NCI-H460 (cell line): ENCODE measurements around the gene CLDN7. TPM values are rescaled to one million over a fixed set of nuclear protein-coding genes. Genes with fewer than 3 reads are reported as not detected.

Experiments
- small RNA-seq, 2 experiments: library from RNA; depleted of rRNA; stranded (forward); fragments of <200 nt; gene quantifications; one replicate each; pipeline ENCODE3, GENCODE V24; 2014
- total RNA-seq: library from RNA; depleted of rRNA; stranded (reverse); fragments of >200 nt; shearing (Covaris generic); gene quantifications from 2 replicates; pipeline ENCODE4 v1.2.3, GENCODE V29; 2014; rRNA removed

The CLDN7 gene
- total RNA-seq, 1 experiment from 2014 or later, result 13.2 TPM

Small RNAs within 50 kb of the gene (small RNA-seq; reads per million reads assigned to genes)
- gene MIR324, result 0.68 to 11.7 reads per million in 2 experiments
- 0 reads per million in 2 experiments for gene RF00019

Other genes with a start within 250 kb of the CLDN7 start
- 276 and 291 TPM in 2 replicates for gene RNASEK, start 249.9 kb downstream of the CLDN7 start, total RNA-seq
- not detected in 2 replicates for gene BCL6B, start 239.4 kb downstream of the CLDN7 start, total RNA-seq
- gene SLC16A13, start 226.5 kb downstream of the CLDN7 start, total RNA-seq, result 0.49 and 1.2 TPM in 2 replicates
- 0.12 TPM in 1 of 2 replicates, not detected in the other for gene SLC16A11, start 218.4 kb downstream of the CLDN7 start, total RNA-seq
- not detected in 2 replicates for gene CLEC10A, start 182.2 kb downstream of the CLDN7 start, total RNA-seq
- not detected in 2 replicates for gene ASGR2, start 147.7 kb downstream of the CLDN7 start, total RNA-seq
- gene ASGR1, start 83.1 kb downstream of the CLDN7 start, total RNA-seq, result 0.22 TPM in 1 of 2 replicates, not detected in the other
- 3.6 and 3.7 TPM in 2 replicates for gene DLG4, start 42.6 kb downstream of the CLDN7 start, total RNA-seq
- 249 and 250 TPM in 2 replicates for gene ACADVL, start 42.5 kb downstream of the CLDN7 start, total RNA-seq
- 49.5 and 54.9 TPM in 2 replicates for gene DVL2, start 28.0 kb downstream of the CLDN7 start, total RNA-seq
- 32.5 and 38.8 TPM in 2 replicates for gene PHF23, start 23.0 kb downstream of the CLDN7 start, total RNA-seq
- 150 and 175 TPM in 2 replicates for gene GABARAP, start 20.0 kb downstream of the CLDN7 start, total RNA-seq
- gene CTDNEP1, start 10.7 kb downstream of the CLDN7 start, total RNA-seq, result 46.9 and 48.4 TPM in 2 replicates
- gene ELP5, start 10.3 kb downstream of the CLDN7 start, total RNA-seq, result 60.6 and 61.4 TPM in 2 replicates
- not detected in 2 replicates for gene SLC2A4, start 19.2 kb upstream of the CLDN7 start, total RNA-seq
- 0.06 and 0.15 TPM in 2 replicates for gene YBX2, start 32.2 kb upstream of the CLDN7 start, total RNA-seq
- 659 and 733 TPM in 2 replicates for gene EIF5A, start 45.1 kb upstream of the CLDN7 start, total RNA-seq
- 63.3 and 64.2 TPM in 2 replicates for gene GPS2, start 52.9 kb upstream of the CLDN7 start, total RNA-seq
- gene NEURL4, start 66.9 kb upstream of the CLDN7 start, total RNA-seq, result 15.0 and 22.7 TPM in 2 replicates
- 0.02 TPM in 1 of 2 replicates, not detected in the other for gene ACAP1, start 74.1 kb upstream of the CLDN7 start, total RNA-seq
- 5.0 and 6.0 TPM in 2 replicates for gene KCTD11, start 89.7 kb upstream of the CLDN7 start, total RNA-seq
- not detected in 2 replicates for gene TMEM95, start 92.7 kb upstream of the CLDN7 start, total RNA-seq
- gene TNK1, start 118.6 kb upstream of the CLDN7 start, total RNA-seq, result 3.5 and 3.9 TPM in 2 replicates
- 31.3 and 32.4 TPM in 2 replicates for gene PLSCR3, start 132.0 kb upstream of the CLDN7 start, total RNA-seq
- gene TMEM256, start 141.6 kb upstream of the CLDN7 start, total RNA-seq, result 107 and 202 TPM in 2 replicates
- gene NLGN2, start 145.4 kb upstream of the CLDN7 start, total RNA-seq, result 5.5 and 6.2 TPM in 2 replicates
- not detected in 2 replicates for gene SPEM1, start 157.8 kb upstream of the CLDN7 start, total RNA-seq
- gene SPEM2, start 163.1 kb upstream of the CLDN7 start, total RNA-seq, result not detected in 2 replicates
- gene SPEM3, start 166.4 kb upstream of the CLDN7 start, total RNA-seq, result not detected in 2 replicates
- gene TMEM102, start 173.0 kb upstream of the CLDN7 start, total RNA-seq, result 6.3 and 7.9 TPM in 2 replicates
- gene FGF11, start 177.0 kb upstream of the CLDN7 start, total RNA-seq, result 1.2 TPM in 2 replicates
- gene CHRNB1, start 182.6 kb upstream of the CLDN7 start, total RNA-seq, result 3.6 and 3.8 TPM in 2 replicates
- gene ZBTB4, start 217.2 kb upstream of the CLDN7 start, total RNA-seq, result 14.7 and 15.3 TPM in 2 replicates
- not detected in 2 replicates for gene SLC35G6, start 219.0 kb upstream of the CLDN7 start, total RNA-seq
- 27.1 and 35.3 TPM in 2 replicates for gene POLR2A, start 221.9 kb upstream of the CLDN7 start, total RNA-seq